ENCODE measurements around the gene SLC5A4.

DNA sequence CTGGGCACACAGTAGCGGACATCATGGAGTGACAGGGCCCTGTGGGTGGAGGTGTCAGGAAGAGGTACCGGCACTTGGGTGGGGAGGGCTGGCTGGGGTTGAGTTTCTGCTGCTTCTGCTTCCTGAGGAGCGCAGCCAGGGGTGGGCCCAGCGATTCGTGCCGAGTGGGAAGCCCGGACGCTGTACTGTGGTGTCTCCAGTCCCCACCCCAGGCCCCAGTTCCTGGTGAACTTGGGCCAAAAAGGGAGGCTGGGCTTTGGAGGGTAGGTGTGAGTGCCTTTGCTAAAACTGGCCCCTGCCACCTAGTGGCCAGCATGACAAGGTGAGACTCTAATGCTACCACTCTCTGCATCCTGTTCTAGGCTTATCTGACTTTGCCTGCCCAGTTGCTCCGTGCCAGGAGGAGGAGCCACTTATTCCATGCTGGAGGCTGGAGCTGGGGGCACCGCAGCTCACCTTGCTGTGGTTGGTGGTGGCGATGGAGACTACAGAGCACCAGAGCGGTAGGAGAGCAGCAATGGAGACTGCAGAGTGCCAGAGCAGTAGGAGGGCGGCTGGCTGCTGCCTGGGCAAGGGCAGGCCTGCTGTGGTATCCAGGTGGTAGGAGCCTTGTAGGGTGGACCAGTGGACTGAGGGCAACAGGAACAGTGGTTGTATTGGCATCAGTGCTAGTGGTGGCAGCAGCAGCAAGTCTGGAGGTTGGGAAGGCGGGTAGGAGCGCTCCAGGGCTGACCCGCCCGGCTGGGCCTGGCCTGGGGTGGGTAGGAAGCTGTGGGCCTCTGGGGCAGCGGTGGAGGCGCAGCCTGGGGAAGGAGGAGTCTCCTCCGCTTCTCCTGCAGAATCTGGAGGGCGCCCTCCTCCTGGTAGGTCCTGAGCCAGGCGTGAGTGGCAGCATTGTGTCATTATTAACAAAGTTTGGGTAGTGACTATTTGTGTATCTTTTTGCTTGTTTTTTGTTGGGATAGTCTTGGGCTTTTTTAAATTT, 48.1 kb downstream of the SLC5A4 start:
- TF ChIP-seq, protein P1, sequence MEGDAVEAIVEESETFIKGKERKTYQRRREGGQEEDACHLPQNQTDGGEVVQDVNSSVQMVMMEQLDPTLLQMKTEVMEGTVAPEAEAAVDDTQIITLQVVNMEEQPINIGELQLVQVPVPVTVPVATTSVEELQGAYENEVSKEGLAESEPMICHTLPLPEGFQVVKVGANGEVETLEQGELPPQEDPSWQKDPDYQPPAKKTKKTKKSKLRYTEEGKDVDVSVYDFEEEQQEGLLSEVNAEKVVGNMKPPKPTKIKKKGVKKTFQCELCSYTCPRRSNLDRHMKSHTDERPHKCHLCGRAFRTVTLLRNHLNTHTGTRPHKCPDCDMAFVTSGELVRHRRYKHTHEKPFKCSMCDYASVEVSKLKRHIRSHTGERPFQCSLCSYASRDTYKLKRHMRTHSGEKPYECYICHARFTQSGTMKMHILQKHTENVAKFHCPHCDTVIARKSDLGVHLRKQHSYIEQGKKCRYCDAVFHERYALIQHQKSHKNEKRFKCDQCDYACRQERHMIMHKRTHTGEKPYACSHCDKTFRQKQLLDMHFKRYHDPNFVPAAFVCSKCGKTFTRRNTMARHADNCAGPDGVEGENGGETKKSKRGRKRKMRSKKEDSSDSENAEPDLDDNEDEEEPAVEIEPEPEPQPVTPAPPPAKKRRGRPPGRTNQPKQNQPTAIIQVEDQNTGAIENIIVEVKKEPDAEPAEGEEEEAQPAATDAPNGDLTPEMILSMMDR (optimal IDR thresholded peaks at IDR 0.05 in 1 of 3, IDR thresholded peaks at IDR 0.05 in 1 of 3, conservative IDR thresholded peaks at IDR 0.05 in 1 of 3; ENCODE audit: extremely low read depth in 1 of 3, insufficient read depth in 2 of 3, low read length in 3 of 3): peak; percentile 65 to 85 (median 79)
- TF ChIP-seq EZH2 (IDR thresholded peaks at IDR 0.05; ENCODE audit: low read length): no peak
